GM23338 (cell line): ENCODE data around the gene EPS8L1. TPM values are rescaled to one million over a fixed set of nuclear protein-coding genes. Genes with fewer than 3 reads are reported as not detected.

Experiments used
- ATAC-seq: fragments of 200-7000 bp; cut with Tn5 transposase; 3 replicates; pipeline ENCODE4 v1.9.1; 2020
- DNase-seq: peaks from one replicate; pipeline ENCODE4 v3.0.0-alpha.2; 2015; ENCODE audit warnings: low spot score
- H2AFZ ChIP-seq: fragments of 200-600 bp; sonication (generic); 2 replicates; pipeline ENCODE4 v1.8.0; 2016; ENCODE audit warnings: antibody characterized with exemption, mild to moderate bottlenecking, moderate library complexity
- H3F3A ChIP-seq: fragments of 200-600 bp; sonication (generic); replicated peaks from 2 replicates; pipeline ENCODE4 v1.8.0; 2017; ENCODE audit warnings: antibody characterized with exemption, mixed run types, low read depth
- H3K27ac ChIP-seq: fragments of 200-600 bp; sonication (generic); 2 replicates; pipeline ENCODE4 v1.6.1; 2016; ENCODE audit warnings: low read depth
- H3K27me3 ChIP-seq: fragments of 200-600 bp; sonication (generic); 2 replicates; pipeline ENCODE4 v1.8.0; 2016; ENCODE audit warnings: mild to moderate bottlenecking, mixed run types, moderate library complexity; ENCODE audit not compliant: insufficient read depth
- H3K36me3 ChIP-seq: fragments of 200-600 bp; sonication (generic); 2 replicates; pipeline ENCODE4 v1.8.0; 2016; ENCODE audit warnings: mild to moderate bottlenecking; ENCODE audit not compliant: insufficient read depth
- H3K4me1 ChIP-seq: fragments of 200-600 bp; sonication (generic); 2 replicates; pipeline ENCODE4 v1.8.0; 2016; ENCODE audit warnings: mild to moderate bottlenecking, moderate library complexity; ENCODE audit not compliant: insufficient read depth
- H3K4me2 ChIP-seq: fragments of 200-600 bp; sonication (generic); 2 replicates; pipeline ENCODE4 v1.7.1; 2017; ENCODE audit warnings: mixed run types
- H3K4me3 ChIP-seq: fragments of 200-600 bp; sonication (generic); 2 replicates; pipeline ENCODE4 v1.6.1; 2016; ENCODE audit warnings: mixed run types
- H3K79me2 ChIP-seq: fragments of 200-600 bp; sonication (generic); replicated peaks from 2 replicates; pipeline ENCODE4 v1.8.0; 2017; ENCODE audit warnings: mild to moderate bottlenecking; ENCODE audit not compliant: insufficient read depth
- H3K9me2 ChIP-seq: fragments of 200-600 bp; sonication (generic); 2 replicates; pipeline ENCODE4 v1.8.0; 2017; ENCODE audit not compliant: insufficient read depth
- H4K20me1 ChIP-seq: fragments of 200-600 bp; sonication (generic); replicated peaks from 2 replicates; pipeline ENCODE4 v1.8.0; 2017; ENCODE audit warnings: mild to moderate bottlenecking; ENCODE audit not compliant: insufficient read depth
- H3K27ac Mint-ChIP-seq: 2 replicates; pipeline ENCODE4 v1.8.0; 2020; ENCODE audit warnings: inconsistent platforms, mild to moderate bottlenecking, moderate library complexity, mixed read lengths
- H3K27me3 Mint-ChIP-seq: 3 replicates; pipeline ENCODE4 v1.8.0; 2022; ENCODE audit warnings: low read depth, mild to moderate bottlenecking, moderate library complexity, mixed read lengths, inconsistent platforms; ENCODE audit not compliant: insufficient read depth, poor library complexity
- H3K36me3 Mint-ChIP-seq: 3 replicates; pipeline ENCODE4 v1.8.0; 2021; ENCODE audit warnings: low read depth, mild to moderate bottlenecking, inconsistent platforms, moderate library complexity, mixed read lengths
- H3K4me1 Mint-ChIP-seq: 3 replicates; pipeline ENCODE4 v1.8.0; 2020; ENCODE audit warnings: mild to moderate bottlenecking, inconsistent platforms, mixed read lengths
- H3K4me3 Mint-ChIP-seq: 3 replicates; pipeline ENCODE4 v1.8.0; 2021; ENCODE audit warnings: moderate library complexity, mild to moderate bottlenecking, inconsistent platforms, mixed read lengths
- H3K9me3 Mint-ChIP-seq: 3 replicates; pipeline ENCODE4 v1.8.0; 2020; ENCODE audit warnings: moderate library complexity, mild to moderate bottlenecking, inconsistent platforms, mixed read lengths
- CREB1 ChIP-seq: fragments of 250-450 bp; sonication (Bioruptor Pico); IDR thresholded peaks from 2 replicates; pipeline ENCODE4 v1.5.0; 2020; ENCODE audit warnings: low read depth, mild to moderate bottlenecking, moderate library complexity
- EZH2phosphoT487 ChIP-seq: fragments of 200-600 bp; sonication (generic); IDR thresholded peaks from one replicate; pipeline ENCODE4 v1.8.1; 2018; ENCODE audit warnings: antibody characterized with exemption; ENCODE audit not compliant: unreplicated experiment
- NANOG ChIP-seq: IDR thresholded peaks from 2 replicates; pipeline ENCODE4 v1.6.1; 2016; ENCODE audit warnings: antibody characterized with exemption, borderline replicate concordance
- POLR2AphosphoS5 ChIP-seq: IDR thresholded peaks from 2 replicates; pipeline ENCODE4 v1.6.1; 2016; ENCODE audit warnings: antibody characterized with exemption, low read depth
- STAT1 ChIP-seq: IDR thresholded peaks from one replicate; pipeline ENCODE4 v1.6.1; 2016; ENCODE audit warnings: antibody characterized with exemption; ENCODE audit not compliant: unreplicated experiment
- ZNF331 ChIP-seq: fragments of 250-450 bp; sonication (Bioruptor Pico); IDR thresholded peaks from 2 replicates; pipeline ENCODE4 v1.5.0; 2020; ENCODE audit warnings: low read depth, mild to moderate bottlenecking, moderate library complexity
- polyA plus RNA-seq: library from polyadenylated mRNA; unstranded; fragments of >200 nt; fragmentation: Nextera tagmentation; extraction: Ambion mirVana; gene quantifications from 2 replicates; pipeline ENCODE4 v1.2.1, GENCODE V29; 2016
- total RNA-seq: library from RNA; depleted of rRNA; stranded (reverse); fragments of >200 nt; shearing (Covaris generic); gene quantifications from 2 replicates; pipeline ENCODE4 v1.2.3, GENCODE V29; 2014
- TF ChIP-seq, protein P1 (sequence below), 2 experiments: fragments of 200-600 bp in 1 of 2; sonication (generic) in 1 of 2; conservative IDR thresholded peaks; 2 replicates each; pipeline versions ENCODE4 v1.5.1 to v1.6.1; 2016 to 2017; ENCODE audit warnings: antibody characterized with exemption in 2 of 2, low read depth in 2 of 2, mild to moderate bottlenecking in 2 of 2, moderate library complexity in 1 of 2

Gene EPS8L1
- total and polyA plus RNA-seq, 2 experiments from 2014 or later: 47.5 to 51.2 TPM

- no peak overlapping the region for H3K27ac ChIP-seq
- no peaks in the 10 kb centered on the region for H3K36me3 ChIP-seq
- peaks cover 28% of the 10 kb centered on the region for H3K36me3 Mint-ChIP-seq
- H3K79me2 ChIP-seq: no peaks in the 10 kb centered on the region
- peak overlapping the region; percentile 86 for H3K4me2 ChIP-seq
- H2AFZ ChIP-seq: no peak overlapping the region
- peaks cover 14% of the 10 kb centered on the region for H3K27me3 ChIP-seq
- H3K27ac Mint-ChIP-seq: no peak overlapping the region
- peak overlapping the region; percentile 77 for H3K4me3 Mint-ChIP-seq
- H3K9me2 ChIP-seq: no peaks in the 10 kb centered on the region
- DNase-seq (peak; percentile 62), ATAC-seq (no peak; the same call in 2 of the 3 replicates)
- peaks cover 3% of the 10 kb centered on the region; the same call in 1 of the 3 replicates for H3K9me3 Mint-ChIP-seq
- peaks cover 26% of the 10 kb centered on the region for H3K4me1 ChIP-seq
- H3K27me3 Mint-ChIP-seq: peaks cover 56% of the 10 kb centered on the region
- peaks cover 17% of the 10 kb centered on the region for H4K20me1 ChIP-seq
- TF ChIP-seq, protein P1, sequence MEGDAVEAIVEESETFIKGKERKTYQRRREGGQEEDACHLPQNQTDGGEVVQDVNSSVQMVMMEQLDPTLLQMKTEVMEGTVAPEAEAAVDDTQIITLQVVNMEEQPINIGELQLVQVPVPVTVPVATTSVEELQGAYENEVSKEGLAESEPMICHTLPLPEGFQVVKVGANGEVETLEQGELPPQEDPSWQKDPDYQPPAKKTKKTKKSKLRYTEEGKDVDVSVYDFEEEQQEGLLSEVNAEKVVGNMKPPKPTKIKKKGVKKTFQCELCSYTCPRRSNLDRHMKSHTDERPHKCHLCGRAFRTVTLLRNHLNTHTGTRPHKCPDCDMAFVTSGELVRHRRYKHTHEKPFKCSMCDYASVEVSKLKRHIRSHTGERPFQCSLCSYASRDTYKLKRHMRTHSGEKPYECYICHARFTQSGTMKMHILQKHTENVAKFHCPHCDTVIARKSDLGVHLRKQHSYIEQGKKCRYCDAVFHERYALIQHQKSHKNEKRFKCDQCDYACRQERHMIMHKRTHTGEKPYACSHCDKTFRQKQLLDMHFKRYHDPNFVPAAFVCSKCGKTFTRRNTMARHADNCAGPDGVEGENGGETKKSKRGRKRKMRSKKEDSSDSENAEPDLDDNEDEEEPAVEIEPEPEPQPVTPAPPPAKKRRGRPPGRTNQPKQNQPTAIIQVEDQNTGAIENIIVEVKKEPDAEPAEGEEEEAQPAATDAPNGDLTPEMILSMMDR (conservative IDR thresholded peaks at IDR 0.05; ENCODE audit: low read depth in 2 of 2): no peak
- TF ChIP-seq ZNF331 (no peak), NANOG (no peak), CREB1 (CRISPR knock-in tag) (no peak)
- peak overlapping the region; percentile 79 for H3K4me3 ChIP-seq
- H3F3A ChIP-seq: peaks cover 24% of the 10 kb centered on the region
- H3K4me1 Mint-ChIP-seq: peaks cover 46% of the 10 kb centered on the region
These were observed 11.9 kb downstream of the EPS8L1 start for GRCh38 chr19:55087542-55087901.

DNA sequence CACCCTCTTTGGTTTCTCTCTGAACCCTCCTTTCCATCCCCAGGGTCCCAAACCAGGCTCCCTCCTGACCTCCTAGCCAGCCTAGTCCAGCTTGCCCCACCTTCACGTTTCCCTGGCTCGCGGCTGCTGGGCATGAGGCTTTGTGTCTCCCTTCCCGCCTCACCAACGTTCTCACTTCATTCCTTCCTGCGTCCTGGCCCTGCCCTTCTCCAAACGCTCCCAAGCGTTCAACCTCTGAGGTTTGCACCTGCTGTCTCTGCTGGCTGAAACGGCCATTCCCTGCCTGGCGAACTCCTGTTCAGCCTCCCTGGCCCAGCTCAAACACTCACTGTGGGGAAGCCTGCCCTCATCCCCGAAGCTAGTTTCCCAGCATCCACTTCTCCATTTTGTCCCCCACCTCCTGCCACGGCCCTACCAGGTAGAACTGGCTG is 12.4 kb downstream of the EPS8L1 start:
- peak overlapping the region; percentile 79 for H3K4me3 ChIP-seq
- peaks cover 22% of the 10 kb centered on the region for H3F3A ChIP-seq
- no peak overlapping the region for H2AFZ ChIP-seq
- peak overlapping the region; percentile 86 for H3K4me2 ChIP-seq
- peaks cover 14% of the 10 kb centered on the region for H3K27me3 ChIP-seq
- H3K27ac Mint-ChIP-seq: no peak overlapping the region
- no peaks in the 10 kb centered on the region for H3K36me3 ChIP-seq
- H3K9me3 Mint-ChIP-seq: no peaks in the 10 kb centered on the region; the same call in 2 of the 3 replicates
- H3K9me2 ChIP-seq: no peaks in the 10 kb centered on the region
- DNase-seq (no peak), ATAC-seq (no peak)
- H4K20me1 ChIP-seq: peaks cover 14% of the 10 kb centered on the region
- peaks cover 22% of the 10 kb centered on the region for H3K36me3 Mint-ChIP-seq
- peak overlapping the region; percentile 77 for H3K4me3 Mint-ChIP-seq
- H3K79me2 ChIP-seq: no peaks in the 10 kb centered on the region
- TF ChIP-seq POLR2AphosphoS5 (0 out of 2 replicates have a peak, but pooled peaks have one; percentile 5), STAT1 (no peak)
- H3K4me1 Mint-ChIP-seq: peaks cover 41% of the 10 kb centered on the region
- no peak overlapping the region for H3K27ac ChIP-seq
- peaks cover 25% of the 10 kb centered on the region for H3K4me1 ChIP-seq
- peaks cover 50% of the 10 kb centered on the region for H3K27me3 Mint-ChIP-seq

GRCh38 chr19:55088543-55089341 is 13.1 kb downstream of the EPS8L1 start:
- Mint-ChIP-seq H3K4me1 (peaks cover 38% of the 10 kb centered on the region), H3K36me3 (peaks cover 21% of the 10 kb centered on the region), H3K4me3 (peak overlapping the region; percentile 77), H3K27me3 (peaks cover 50% of the 10 kb centered on the region), H3K9me3 (no peaks in the 10 kb centered on the region; the same call in 2 of the 3 replicates), H3K27ac (peak overlapping the region; percentile 55; the same call in 1 of the 2 replicates)
- Histone ChIP-seq H3K79me2 (no peaks in the 10 kb centered on the region), H3K9me2 (no peaks in the 10 kb centered on the region), H3K4me3 (peak overlapping the region; percentile 79), H3F3A (peaks cover 20% of the 10 kb centered on the region), H3K4me2 (peak overlapping the region; percentile 86), H3K36me3 (no peaks in the 10 kb centered on the region), H2AFZ (no peak overlapping the region), H3K27me3 (peaks cover 14% of the 10 kb centered on the region), H3K4me1 (peaks cover 23% of the 10 kb centered on the region), H4K20me1 (peaks cover 14% of the 10 kb centered on the region), H3K27ac (no peak overlapping the region)
- TF ChIP-seq EZH2phosphoT487 (no peak), POLR2AphosphoS5 (peak; percentile 15; the same call in 1 of the 2 replicates)
- TF ChIP-seq, protein P1 (conservative IDR thresholded peaks at IDR 0.05; ENCODE audit: low read depth in 2 of 2): peak; percentile 55 to 71
- ATAC-seq (peak; percentile 2), DNase-seq (peak; percentile 95)
